GM18951 (cell line): Measurements from ENCODE around the gene RFPL3.

Experiments
- POLR2A ChIP-seq: IDR thresholded peaks from 4 replicates; pipeline ENCODE4 v1.6.1; 2011; ENCODE audit warnings: mild to moderate bottlenecking; ENCODE audit not compliant: insufficient read length, insufficient read depth; ENCODE audit errors: extremely low read depth
- in situ Hi-C: fragments of 300-500 bp; cut with MboI; formaldehyde crosslinking; loops from one replicate; pipeline ENCODE4 v1.12.0; 2022; ENCODE audit warnings: low sequenced_read_pairs, mixed read lengths, inconsistent platforms; ENCODE audit not compliant: unreplicated experiment

Gene RFPL3

DNA sequence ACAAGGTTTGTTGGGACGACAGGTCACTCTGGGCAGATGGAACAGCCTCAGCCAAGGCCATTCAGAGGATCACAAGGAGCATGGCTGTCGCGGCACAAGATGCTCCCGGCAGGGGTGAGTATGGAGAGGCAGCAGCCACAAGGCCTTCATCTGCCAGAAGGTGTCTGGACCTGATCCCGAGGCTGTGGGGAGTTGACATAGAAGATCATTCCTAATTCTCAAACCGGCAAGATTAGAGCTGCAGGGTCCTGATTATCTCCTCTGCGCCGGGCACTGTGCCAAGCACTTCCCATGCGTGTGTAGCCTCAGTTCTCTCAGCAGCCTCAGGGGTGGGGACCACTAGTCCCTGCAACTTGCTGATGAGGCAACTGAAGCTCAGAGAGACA, 32.3 kb upstream of the RFPL3 start:
- TF ChIP-seq POLR2A = no peak
- in situ Hi-C loops = no loop called here

DNA sequence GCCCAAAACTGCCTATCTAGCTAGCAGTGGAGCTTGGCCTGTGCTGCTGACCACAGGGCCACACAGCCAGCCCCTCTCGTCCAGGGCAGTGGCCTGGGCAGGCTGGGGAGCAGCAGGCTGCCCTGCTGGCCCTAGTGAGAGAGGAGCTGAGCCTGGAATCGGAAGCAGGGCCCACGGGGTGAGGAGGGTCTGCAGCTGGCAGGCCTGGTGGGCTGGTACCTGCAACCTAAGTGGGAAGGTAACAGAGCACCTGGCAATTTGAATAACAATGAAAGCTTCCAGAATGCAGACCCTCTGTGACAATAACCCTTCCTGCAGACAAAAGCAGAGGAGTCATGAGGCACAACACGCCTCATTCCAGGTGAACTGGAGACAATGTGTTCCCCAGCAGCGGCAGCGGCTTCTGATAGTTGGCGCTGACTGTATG, 31.8 kb upstream of the RFPL3 start:
- no peak for TF ChIP-seq POLR2A
- in situ Hi-C loops = no loop called here

DNA sequence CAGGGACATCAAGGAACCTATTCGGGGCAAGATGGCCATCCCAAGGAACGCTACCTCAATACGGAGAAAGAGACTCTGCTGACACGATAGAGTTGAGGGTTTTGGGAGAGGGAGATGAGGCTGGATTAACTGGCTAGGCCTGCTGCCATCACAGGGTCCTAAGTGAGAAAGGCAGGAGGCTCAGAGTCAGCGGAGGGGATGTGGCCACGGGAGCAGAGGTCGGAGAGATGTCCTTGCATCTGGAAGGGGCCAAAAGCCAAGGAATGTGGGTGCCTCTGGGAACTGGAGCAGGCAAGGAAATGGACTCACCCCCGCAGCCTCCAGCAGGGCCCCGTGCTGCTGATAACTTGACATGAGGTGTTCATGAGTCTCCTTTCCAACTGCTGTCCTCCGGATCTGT, 31.0 kb upstream of the RFPL3 start:
- in situ Hi-C loops = no loop called here
- TF ChIP-seq POLR2A = no peak

DNA sequence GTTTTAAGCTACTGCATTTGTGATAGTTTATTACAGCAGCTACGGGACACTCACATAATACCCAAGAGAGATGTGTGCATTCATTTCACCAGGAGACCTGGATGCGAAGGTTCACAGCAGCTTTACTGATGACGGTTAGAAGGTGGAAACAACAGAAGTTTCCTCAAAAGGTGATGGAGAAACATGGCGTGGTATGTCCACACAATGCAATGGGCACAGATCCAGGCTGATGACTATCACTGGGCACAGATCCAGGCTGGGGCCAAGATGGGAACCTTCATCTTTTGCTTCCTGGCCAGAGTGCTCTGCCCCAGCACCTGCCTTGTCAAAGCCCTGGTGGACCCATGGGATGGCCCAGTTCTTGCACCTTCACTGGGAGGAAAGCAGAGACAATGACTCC, 30.6 kb upstream of the RFPL3 start:
- in situ Hi-C loops = no loop called here
- no peak for TF ChIP-seq POLR2A

DNA sequence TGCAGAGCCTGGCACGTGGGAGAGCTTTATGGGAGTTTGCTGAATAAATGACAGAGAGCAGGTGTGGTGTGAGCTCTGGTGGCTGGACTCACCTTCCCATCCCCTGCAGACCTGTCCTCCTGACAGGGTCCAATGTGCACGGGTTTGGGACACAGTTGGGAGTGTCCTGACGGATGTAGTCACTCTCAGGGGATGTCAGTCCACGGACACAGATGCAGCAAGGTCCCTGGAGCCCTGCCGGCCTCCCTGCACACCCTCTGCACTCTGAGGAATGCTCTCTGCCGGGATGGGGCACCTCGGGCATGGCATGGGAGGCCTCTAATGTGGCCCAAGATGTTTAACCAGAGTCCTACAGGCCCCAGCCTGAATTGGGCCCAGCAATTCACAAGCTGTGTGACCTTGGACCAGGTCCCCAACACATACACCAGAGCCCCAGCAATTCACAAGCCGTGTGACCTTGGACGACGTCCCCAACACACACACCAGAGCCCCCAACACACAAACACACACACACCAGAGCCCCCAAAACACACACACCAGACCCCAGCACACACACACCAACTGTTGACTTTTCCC, 30.0 kb upstream of the RFPL3 start:
- in situ Hi-C loops = no loop called here
- no peak for TF ChIP-seq POLR2A

DNA sequence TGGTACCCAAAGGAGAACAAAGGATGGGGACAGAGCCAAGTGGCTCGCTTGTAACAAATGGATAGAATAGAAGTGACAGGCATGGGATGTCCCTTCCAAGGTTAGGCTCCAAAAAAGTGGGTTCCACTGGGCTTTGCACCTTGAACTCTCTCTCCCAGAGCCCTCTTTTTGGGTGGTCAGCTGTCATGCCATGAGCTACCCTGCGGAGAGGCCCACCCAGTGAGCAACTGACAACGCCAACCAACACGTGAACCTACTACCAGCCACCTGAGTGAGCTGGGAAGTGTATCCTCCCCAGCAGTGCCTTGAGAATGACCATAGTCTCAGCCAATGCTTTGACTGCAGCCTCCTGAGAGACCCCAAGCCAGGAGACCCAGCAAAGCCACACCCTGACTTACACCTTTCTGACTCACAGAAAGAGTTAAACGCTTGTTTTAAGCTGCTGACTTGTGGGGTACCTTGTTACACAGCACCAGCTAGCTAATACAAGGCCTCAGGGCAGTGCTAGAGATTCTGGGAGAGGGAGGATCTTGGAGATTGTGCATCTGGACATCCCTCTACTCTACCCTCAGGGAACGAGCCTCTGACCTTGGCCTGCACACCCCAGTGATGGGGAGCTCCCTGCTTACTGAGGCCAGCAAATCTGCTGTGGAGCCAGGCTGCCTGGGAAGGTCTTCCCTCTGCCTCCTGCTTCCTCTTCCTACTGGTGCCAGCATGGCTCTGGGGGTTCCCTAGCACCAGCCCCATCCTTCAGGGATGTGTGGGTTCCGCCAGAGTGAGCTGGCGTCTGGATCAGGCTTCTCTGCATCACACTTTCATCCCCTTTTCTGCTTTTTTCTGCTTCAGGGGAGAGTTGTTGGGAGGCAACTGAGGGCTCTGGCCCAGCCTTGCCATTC, 29.1 kb upstream of the RFPL3 start:
- TF ChIP-seq POLR2A = no peak
- in situ Hi-C loops = no loop called here

DNA sequence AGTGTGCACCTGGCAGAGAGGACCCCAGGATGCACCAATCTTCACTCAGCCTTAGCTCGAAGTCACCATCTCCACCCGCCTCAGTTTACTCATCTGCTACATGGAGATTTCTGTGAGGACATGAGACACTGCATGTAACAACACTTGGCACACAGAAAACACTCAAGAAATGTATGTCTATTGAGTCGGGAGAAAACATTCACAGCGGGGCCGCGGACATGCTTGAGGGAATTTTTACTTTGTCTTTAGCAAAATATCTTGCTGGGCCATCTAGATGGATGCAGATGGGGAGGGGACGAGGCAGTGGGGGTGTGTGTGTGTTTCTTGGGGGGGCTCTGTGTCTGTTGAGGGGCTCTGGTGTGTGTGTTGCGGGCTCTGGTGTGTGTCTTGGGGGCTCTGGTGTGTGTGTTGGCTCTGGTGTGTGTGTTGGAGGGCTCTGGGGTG, 28.4 kb upstream of the RFPL3 start:
- in situ Hi-C loops = no loop called here

DNA sequence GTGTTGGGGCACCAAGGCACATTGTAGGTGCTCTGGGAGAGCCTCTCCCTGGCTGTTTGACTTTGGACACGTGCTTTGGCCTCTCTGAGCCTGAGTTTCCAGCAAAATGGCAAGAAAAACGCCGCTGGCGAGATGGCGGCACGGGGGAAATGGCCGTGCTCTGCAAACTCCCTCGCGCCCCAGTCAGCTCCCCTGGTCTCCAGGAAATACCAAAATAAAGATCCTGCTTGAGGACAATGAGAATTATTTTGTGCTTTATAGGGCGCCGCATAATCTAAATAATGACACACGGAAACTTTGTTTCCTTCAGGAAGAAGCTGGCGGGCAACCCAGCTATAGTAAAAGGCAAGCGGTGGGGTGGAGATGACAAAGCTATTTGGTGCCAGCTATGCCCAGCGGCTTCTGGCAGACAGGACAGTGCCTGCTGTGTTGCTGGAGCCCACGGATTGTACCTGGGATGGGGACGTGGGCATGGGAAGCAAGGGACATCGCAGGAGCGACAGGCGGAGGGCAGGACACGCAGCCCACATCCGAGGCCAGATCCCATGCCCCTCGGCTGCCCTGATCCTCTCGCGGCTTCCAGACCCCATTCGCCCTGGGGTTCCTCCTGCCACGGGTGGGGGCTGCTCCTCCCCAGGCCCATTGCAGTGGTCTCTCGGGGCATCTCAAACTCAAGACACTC, 26.3 kb upstream of the RFPL3 start:
- in situ Hi-C loops = no loop called here
- TF ChIP-seq POLR2A = no peak

More for the DNA sequence above, 28.4 kb upstream of the RFPL3 start:
- no peak for TF ChIP-seq POLR2A

DNA sequence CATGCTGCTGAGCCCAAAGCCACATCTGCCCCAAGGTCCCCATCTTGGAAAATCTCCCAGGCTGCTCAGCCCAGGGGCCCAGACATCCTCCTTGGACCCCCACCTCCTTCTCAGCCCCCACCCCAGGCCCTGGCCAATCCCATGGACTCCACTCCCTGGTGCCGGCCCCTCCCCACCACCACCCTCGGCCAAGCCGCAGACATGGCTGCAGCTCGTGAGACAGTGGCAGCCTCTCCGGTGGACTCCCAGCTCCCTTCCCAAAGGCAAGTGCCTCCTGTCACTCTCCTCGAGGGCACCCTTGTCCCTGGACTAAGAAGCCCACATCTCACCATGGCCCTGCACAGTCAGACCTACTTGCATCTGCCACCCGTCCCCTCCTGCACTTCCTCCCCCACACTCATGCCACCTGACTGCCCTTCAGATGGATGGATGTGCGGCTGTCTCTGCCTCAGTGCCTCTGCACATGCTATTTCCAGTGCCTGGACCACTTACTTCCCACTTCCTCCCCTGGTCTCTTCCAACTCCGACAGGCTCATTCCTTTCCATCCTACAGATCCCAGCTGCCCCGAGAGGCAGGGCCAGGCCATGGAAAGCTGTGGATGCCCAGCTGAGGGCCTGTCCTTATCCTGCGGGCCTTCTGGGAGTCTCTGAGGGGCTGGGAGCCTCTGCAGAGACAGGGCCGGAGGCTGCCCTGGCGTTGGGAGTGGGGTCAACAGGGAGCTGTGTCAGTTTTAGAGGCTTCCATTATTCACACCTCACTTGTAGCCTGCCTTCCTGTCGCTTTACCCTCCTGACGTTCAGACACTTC, 25.5 kb upstream of the RFPL3 start:
- TF ChIP-seq POLR2A = no peak
- in situ Hi-C loops = no loop called here

DNA sequence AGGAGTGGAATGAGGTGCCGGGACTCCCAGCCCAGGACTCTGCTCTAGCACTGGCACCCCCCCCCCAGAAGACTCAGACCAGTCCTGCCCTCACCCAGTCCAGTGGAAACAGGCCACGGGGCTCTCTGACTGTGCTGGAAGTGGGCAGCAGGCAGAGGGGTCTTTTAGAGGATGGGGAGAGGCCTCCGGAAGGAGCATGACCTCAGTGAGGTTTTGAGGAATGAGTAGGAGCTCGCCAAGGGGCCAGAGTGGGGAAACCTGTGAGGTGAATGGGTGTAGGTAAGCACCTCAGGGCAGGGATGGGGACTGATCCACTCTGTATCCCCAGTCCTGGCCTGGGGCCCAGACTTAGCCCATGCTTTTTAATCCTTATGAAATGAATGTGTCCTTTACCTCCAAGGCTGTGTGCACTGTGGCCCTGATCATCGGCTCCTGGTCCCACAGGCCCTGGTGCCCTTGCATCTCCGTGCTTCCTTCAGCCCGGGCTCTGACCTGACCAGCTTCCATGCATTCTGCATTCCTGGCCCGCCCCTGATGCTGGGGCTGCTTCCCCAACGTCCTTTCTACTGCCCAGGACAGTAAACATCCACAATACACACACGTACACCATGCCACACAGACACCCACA, 24.4 kb upstream of the RFPL3 start:
- in situ Hi-C loops = no loop called here

DNA sequence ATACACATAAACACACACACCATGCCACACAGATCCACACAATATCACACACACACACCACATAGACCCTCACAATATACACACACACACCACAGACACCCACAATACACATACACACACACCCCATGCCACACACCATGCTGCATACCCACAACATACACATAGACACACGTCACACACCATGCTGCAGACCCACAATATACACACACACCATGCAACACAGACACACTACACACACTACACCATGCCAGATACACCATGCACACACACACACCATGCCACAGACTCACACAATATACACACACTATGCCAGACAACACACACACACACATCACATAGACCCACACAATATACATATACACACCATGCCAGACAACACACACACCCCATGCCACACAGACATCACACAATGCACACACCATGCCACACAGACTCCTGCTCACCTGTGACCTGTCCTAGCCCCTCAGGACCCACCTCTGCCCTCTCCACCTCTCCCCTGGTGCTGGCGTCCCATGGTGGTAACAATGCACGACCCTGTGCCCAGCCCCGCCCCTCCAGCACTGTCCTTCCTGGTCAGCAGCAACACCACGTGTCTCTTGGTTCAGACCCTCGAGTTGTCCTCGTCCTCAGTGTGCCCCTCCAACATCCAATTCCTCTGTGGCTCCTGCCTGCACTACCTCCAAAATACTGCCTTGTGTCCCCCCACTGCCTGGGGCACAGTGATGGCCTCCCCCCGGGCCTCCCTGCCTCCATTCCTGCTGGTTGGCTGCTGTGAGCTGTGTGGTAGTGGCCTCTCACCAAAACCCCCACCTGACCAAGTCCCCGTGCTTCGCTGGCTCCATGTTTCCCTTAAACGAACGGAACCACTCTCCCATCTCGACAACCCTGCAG, 23.7 kb upstream of the RFPL3 start:
- in situ Hi-C loops = no loop called here
- no peak for TF ChIP-seq POLR2A

More for the DNA sequence above, 24.4 kb upstream of the RFPL3 start:
- no peak for TF ChIP-seq POLR2A
